ENCODE results near the gene OR2D3. TPM values are rescaled to one million over a fixed set of nuclear protein-coding genes. Genes with fewer than 3 reads are reported as not detected.
"Not testable (repeated sequence)": the region's sequence is repeated elsewhere in the genome, so short reads cannot be mapped to it uniquely, and the experiment has no call there.

OR2D3 gene
- total RNA-seq, 1 donor from 2014 or later = not detected

DNA sequence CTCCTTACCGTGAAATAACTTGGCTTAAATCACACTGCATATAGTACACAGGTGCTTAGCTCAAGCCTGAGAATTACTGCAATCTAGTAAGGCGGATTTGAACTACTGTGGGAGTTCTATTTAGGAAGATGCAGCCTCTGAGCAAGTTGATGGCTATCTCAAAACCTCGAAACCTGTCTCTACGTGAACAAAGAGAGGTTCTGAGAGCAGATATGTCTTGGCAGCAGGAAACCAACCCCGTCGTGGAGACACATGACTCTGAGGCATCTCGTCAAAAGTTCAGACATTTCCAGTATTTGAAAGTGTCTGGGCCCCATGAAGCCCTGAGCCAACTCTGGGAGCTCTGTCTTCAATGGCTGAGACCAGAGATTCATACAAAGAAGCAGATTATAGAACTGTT, 11.3 kb downstream of the OR2D3 start:
- H3K4me3 ChIP-seq = no peak overlapping the region
- H3K27ac ChIP-seq = no peak overlapping the region
- H3K4me1 ChIP-seq = peaks cover 7% of the 10 kb centered on the region
- no peak for DNase-seq (ENCODE audit: extremely low spot score in 2 of 2)
- H3K36me3 ChIP-seq = no peaks in the 10 kb centered on the region
- no peak for TF ChIP-seq POLR2A (IDR thresholded peaks at IDR 0.05)
- TF ChIP-seq, protein P1, sequence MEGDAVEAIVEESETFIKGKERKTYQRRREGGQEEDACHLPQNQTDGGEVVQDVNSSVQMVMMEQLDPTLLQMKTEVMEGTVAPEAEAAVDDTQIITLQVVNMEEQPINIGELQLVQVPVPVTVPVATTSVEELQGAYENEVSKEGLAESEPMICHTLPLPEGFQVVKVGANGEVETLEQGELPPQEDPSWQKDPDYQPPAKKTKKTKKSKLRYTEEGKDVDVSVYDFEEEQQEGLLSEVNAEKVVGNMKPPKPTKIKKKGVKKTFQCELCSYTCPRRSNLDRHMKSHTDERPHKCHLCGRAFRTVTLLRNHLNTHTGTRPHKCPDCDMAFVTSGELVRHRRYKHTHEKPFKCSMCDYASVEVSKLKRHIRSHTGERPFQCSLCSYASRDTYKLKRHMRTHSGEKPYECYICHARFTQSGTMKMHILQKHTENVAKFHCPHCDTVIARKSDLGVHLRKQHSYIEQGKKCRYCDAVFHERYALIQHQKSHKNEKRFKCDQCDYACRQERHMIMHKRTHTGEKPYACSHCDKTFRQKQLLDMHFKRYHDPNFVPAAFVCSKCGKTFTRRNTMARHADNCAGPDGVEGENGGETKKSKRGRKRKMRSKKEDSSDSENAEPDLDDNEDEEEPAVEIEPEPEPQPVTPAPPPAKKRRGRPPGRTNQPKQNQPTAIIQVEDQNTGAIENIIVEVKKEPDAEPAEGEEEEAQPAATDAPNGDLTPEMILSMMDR (IDR thresholded peaks at IDR 0.05) = no peak
- TF ChIP-seq POLR2AphosphoS5 (IDR thresholded peaks at IDR 0.05; ENCODE audit: insufficient read depth in 1 of 2, low read depth in 1 of 2) = no peak
- H3K27me3 ChIP-seq = no peaks in the 10 kb centered on the region
- no peaks in the 10 kb centered on the region for H3K9me3 ChIP-seq
- intact Hi-C loops (cut with DNase I) = no loop called here

DNA sequence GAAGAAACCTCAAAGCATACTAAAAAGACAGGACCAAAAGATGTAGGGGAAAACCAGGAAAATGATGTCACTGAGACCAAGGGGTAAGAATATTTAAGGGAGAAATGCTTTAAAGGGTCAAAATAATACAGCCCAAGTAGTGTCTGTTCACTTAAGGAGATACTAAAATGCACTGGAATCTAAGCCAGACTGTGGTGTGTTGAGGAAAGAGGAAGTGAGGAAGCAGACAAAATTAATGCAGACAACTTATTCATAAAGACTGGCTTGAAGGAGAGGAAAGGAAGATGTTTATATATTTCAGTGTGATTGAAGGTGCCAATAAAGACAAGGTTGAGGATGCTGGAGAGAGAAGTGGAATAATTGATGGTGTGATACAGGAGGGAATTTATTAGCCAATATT, 21.2 kb downstream of the OR2D3 start:
- Histone ChIP-seq H3K36me3 (no peaks in the 10 kb centered on the region), H3K9me3 (no peaks in the 10 kb centered on the region), H3K27ac (no peak overlapping the region), H3K4me1 (no peaks in the 10 kb centered on the region), H3K4me3 (no peak overlapping the region), H3K27me3 (no peaks in the 10 kb centered on the region)
- TF ChIP-seq, protein P1 (IDR thresholded peaks at IDR 0.05) = no peak
- TF ChIP-seq POLR2A (IDR thresholded peaks at IDR 0.05) (no peak), POLR2AphosphoS5 (IDR thresholded peaks at IDR 0.05; ENCODE audit: insufficient read depth in 1 of 2, low read depth in 1 of 2) (no peak)
- DNase-seq (ENCODE audit: extremely low spot score in 2 of 2) = no peak
- intact Hi-C loops (cut with DNase I) = no loop called here

DNA sequence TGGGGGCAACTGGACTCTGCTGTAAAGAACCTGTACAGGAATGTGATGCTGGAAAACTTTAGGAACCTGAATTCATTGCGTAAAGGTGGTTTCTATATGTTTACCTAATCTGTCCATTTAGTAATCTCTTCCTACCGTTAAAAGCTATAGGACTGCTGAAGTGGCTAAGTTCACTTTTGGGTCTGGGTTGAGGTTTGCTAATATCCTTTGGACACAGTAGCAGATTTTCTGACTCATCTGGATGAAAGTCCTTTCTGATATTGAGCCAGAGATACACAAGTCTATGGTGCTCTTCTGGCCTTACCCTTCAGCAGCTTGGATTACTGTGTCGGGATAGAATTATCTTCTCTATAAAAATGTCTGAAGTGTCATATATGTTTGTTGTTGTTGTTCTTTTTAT, 22.3 kb downstream of the OR2D3 start:
- no peak for DNase-seq (ENCODE audit: extremely low spot score in 2 of 2)
- intact Hi-C loops (cut with DNase I) = no loop called here

DNA sequence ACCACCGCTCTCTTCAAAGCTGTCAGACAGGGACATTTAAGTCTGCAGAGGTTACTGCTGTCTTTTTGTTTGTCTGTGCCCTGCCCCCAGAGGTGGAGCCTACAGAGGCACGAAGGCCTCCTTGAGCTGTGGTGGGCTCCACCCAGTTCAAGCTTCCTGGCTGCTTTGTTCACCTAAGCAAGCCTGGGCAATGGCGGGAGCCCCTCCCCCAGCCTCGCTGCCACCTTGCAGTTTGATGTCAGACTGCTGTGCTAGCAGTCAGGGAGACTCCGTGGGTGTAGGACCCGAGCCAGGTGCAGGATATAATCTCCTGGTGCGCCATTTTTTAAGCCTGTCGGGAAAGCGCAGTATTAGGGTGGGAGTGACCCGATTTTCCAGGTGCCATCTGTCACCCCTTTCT, 33.4 kb downstream of the OR2D3 start:
- H3K9me3 ChIP-seq; H3K36me3 ChIP-seq; intact Hi-C loops (cut with DNase I); H3K27ac ChIP-seq; H3K4me3 ChIP-seq; DNase-seq (ENCODE audit: extremely low spot score in 2 of 2); H3K4me1 ChIP-seq; H3K27me3 ChIP-seq: not testable (repeated sequence)

More for the DNA sequence above, 22.3 kb downstream of the OR2D3 start:
- H3K27me3 ChIP-seq = no peaks in the 10 kb centered on the region
- TF ChIP-seq, protein P1 (IDR thresholded peaks at IDR 0.05) = no peak
- TF ChIP-seq POLR2A (IDR thresholded peaks at IDR 0.05) (no peak), POLR2AphosphoS5 (IDR thresholded peaks at IDR 0.05; ENCODE audit: insufficient read depth in 1 of 2, low read depth in 1 of 2) (no peak)
- no peak overlapping the region for H3K27ac ChIP-seq
- no peaks in the 10 kb centered on the region for H3K36me3 ChIP-seq
- no peaks in the 10 kb centered on the region for H3K4me1 ChIP-seq
- no peak overlapping the region for H3K4me3 ChIP-seq
- H3K9me3 ChIP-seq = no peaks in the 10 kb centered on the region

DNA sequence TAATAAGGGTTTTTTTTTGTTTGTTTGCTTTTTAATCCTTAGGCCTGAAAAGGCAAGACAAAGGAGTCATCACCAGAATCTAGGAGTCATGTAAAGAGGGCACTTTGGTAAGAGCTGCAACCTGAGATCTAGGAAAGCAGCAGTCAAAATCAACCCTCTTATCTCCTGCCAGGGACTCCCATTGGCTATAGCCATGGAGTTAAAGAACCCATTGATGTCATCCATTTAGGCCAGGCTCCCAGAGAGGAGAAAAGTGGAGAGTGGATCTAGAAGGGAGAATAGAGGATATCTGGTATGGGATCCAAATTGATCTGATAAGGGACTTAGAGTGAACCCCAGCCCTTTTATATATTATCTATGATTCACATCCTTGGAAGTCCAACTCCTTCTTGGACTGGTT, 41.3 kb downstream of the OR2D3 start:
- TF ChIP-seq POLR2A (IDR thresholded peaks at IDR 0.05) (no peak), POLR2AphosphoS5 (IDR thresholded peaks at IDR 0.05; ENCODE audit: insufficient read depth in 1 of 2, low read depth in 1 of 2) (no peak)
- TF ChIP-seq, protein P1 (IDR thresholded peaks at IDR 0.05) = no peak
- no peaks in the 10 kb centered on the region for H3K4me1 ChIP-seq
- no peaks in the 10 kb centered on the region for H3K27me3 ChIP-seq
- no peak overlapping the region for H3K27ac ChIP-seq
- H3K4me3 ChIP-seq = no peak overlapping the region
- DNase-seq (ENCODE audit: extremely low spot score in 2 of 2) = no peak
- no peaks in the 10 kb centered on the region for H3K36me3 ChIP-seq
- no peaks in the 10 kb centered on the region for H3K9me3 ChIP-seq
- intact Hi-C loops (cut with DNase I) = no loop called here

DNA sequence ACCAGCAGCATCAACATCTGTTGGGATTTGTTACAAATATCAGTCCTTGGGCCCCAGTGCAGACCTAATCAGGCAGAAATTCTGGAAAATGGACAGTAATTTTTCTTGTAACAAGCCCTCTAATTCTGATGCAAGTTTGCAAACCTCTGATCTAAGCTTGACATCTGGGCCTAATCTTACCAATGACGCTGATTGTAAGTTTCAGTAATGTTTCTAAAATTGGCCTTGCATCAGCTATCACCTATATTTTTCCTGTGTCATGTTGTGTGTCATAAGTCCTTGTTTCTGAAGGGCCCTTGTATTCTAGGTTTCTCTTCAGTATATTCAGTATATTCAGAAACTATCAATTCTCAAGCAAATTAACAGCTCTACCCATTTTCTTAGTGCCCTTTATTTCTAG, 41.9 kb downstream of the OR2D3 start:
- H3K27ac ChIP-seq = no peak overlapping the region
- no peaks in the 10 kb centered on the region for H3K9me3 ChIP-seq
- TF ChIP-seq POLR2A (IDR thresholded peaks at IDR 0.05) (no peak), POLR2AphosphoS5 (IDR thresholded peaks at IDR 0.05; ENCODE audit: insufficient read depth in 1 of 2, low read depth in 1 of 2) (no peak)
- TF ChIP-seq, protein P1 (IDR thresholded peaks at IDR 0.05) = no peak
- no peaks in the 10 kb centered on the region for H3K27me3 ChIP-seq
- intact Hi-C loops (cut with DNase I) = no loop called here
- no peak overlapping the region for H3K4me3 ChIP-seq
- no peak for DNase-seq (ENCODE audit: extremely low spot score in 2 of 2)
- H3K36me3 ChIP-seq = no peaks in the 10 kb centered on the region
- H3K4me1 ChIP-seq = no peaks in the 10 kb centered on the region

All from vagina (tissue), 2 donors.